SIG-M5 treated with dmso at 0.1 percent for 504 hours (cell line): ENCODE measurements around the gene SHLD1.
"Not testable (repeated sequence)": the region's sequence is repeated elsewhere in the genome, so short reads cannot be mapped to it uniquely, and the experiment has no call there.

ENCODE experiments used
- DNase-seq: peaks from one replicate; lab custom pipeline; 2025; ENCODE audit not compliant: unreplicated experiment; lab: John Stamatoyannopoulos, UW

Gene SHLD1

GRCh38 chr20:5780846-5781217 lies 30.6 kb downstream of the SHLD1 start:
- no peak for DNase-seq

GRCh38 chr20:5781367-5781766 lies 31.2 kb downstream of the SHLD1 start:
- not testable (repeated sequence) for DNase-seq

DNA sequence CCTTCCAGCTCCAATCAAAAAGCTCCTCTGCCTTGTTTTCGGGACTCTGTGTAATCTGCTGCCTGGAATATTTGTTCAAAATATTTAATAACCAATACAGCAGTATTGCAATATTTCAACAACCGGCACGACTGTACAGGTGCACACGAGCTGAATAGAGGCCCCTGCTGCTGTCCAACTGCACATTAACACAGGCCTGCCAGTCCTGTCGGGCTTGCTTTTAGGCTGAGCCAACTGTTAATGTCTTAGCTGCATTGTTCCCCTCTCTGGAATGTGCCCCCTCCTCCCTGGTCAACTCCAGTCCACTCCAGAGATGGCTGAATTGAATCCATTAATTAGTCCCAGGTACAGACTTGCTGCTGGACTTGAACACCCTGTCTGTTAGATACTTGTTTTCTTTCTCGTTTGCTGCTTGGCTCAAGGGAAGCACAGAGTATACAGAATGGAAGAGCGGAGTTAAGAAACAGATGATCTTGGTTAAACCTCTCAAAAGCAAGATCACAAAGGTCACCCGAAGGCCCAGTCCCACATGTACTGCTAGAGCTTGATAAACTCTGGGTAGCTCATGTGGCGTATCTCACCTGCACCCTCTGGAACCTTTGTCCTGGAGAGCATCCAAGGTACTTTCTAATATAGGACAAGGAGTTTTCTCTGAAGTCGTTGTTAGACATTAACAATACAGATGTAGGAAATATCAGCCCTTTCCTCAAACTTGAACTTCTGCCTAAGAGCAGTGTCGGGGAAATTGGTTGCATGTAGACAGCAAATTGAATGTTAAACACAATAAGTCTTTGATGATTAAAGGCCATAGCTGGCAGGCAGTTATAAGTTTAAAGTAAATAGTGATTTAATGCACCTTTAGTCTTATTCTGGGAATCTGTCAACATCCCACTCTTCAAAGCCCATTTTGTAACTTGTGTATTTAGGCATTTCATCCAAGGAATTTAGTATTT lies 31.9 kb downstream of the SHLD1 start:
- no peak for DNase-seq

DNA sequence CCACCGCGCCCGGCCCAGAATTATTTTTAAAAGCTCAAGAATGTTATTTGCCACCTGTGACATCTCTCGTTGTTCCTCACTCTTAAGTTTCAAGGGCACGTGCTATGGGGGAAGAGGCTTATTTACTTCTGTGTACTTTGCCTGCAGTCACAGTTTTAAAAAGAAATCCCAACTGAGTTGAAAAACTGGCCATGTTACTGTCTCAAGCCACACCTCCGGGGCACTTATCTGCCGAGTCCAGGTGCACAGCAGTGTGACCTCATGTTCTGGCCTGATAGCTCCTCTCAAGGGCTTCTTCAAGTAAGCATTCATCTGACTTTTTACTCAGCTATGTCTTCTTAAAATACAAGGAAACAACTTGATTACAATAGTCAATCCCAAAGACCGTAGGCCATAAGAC lies 34.5 kb downstream of the SHLD1 start:
- DNase-seq = no peak

- DNase-seq = no peak
Observed at GRCh38 chr20:5785146-5785545, 34.9 kb downstream of the SHLD1 start.

- DNase-seq = no peak
Observed at GRCh38 chr20:5786930-5787795, 37.0 kb downstream of the SHLD1 start.

DNA sequence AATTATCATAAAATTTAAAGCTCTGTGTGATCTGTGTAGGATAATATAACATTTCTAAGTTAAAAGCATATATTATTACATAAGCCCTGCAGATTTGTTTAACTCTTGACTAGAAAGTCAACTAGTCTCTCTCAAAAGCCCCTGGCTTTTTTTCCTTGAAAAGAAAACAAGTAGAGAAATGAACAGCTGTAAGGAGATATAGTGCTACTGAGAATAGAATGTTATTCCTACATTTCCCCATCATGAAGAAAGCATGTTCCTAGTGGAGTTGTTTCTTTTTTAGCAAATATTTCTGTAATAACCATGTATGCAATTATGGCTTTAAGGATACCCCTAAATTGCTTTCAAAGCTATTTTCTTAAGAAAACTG lies 37.6 kb downstream of the SHLD1 start:
- no peak for DNase-seq

DNA sequence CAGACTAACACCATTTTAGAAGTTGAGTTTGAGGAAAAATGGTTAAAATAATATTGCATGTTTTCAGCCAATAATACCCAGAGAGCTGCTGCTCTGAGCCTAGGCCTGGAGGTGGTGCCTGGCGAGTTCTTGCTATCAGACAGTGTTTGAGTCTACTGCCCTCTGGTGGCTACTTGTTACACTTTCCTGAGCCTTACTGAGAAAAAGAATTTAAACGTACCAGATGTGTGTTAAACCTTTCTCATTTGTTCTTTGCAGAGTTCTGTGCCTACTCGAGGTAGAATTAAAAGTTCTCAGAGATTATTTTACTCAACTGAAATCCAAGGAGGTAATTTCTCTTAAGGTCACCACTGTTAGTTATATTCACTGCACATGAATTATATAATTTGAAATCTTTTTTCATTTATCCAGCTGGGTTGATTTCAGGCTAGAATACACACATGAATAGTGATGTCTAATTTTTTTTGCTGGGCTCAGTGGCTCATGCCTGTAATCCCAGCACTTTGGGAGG lies 38.2 kb downstream of the SHLD1 start:
- DNase-seq = peak; percentile 95

DNA sequence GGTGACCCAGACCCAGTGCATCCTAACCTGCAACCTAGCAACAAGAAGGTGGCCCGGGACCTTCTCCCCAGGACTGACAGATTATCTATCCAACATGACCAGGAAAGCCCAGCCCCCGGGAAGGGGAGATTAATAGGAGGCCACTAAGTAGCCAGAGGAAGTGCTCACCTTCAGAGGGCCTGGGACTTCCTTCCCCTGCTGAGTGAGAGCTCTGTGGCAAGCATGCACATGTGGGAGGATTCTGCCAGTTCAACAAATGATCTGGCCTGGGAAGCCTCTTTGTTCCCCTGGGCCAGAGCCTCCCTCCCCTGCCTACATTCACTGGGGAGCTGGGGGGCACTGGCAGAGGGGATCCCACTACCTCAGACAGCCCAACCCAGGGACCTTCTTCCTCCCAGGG lies 39.6 kb downstream of the SHLD1 start:
- DNase-seq = no peak

DNA sequence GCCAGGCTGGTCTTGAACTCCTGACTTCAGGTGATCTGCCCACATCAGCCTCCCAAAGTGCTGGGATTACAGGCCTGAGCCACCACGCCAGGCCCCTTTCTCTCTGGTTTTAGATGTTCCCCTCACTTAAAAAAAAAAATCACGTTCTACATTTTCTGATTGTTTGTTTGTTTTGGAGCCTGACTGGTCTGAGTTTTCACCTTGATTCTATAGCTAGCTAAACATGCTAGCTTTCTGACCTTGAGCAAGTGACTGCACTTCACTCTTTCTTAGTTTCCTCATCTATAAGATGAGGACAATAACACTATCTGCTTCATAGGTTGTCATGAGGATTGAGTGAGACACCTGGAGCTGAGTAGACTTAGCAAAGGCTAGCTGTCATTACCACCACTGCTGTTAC lies 43.7 kb downstream of the SHLD1 start:
- DNase-seq = no peak

GRCh38 chr20:5796331-5797040 lies 46.3 kb downstream of the SHLD1 start:
- no peak for DNase-seq

DNA sequence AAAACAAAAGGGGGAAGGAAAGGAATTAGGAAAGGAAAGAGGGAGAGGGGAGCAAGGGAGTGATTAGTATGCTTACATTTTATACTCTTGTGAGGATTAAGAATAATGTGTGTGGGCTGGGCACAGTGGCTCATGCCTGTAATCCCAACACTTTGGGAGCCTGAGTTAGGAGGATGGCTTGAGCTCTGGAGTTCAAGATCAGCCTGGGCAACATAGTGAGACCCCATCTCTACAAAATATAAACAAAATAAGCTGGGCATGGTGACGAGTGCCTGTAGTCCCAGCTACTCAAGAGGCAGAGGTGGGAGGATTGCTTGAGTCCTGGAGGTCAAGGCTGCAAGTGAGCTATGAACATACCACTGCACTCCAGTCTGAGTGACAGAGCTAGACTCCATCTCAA lies 47.0 kb downstream of the SHLD1 start:
- no peak for DNase-seq

DNA sequence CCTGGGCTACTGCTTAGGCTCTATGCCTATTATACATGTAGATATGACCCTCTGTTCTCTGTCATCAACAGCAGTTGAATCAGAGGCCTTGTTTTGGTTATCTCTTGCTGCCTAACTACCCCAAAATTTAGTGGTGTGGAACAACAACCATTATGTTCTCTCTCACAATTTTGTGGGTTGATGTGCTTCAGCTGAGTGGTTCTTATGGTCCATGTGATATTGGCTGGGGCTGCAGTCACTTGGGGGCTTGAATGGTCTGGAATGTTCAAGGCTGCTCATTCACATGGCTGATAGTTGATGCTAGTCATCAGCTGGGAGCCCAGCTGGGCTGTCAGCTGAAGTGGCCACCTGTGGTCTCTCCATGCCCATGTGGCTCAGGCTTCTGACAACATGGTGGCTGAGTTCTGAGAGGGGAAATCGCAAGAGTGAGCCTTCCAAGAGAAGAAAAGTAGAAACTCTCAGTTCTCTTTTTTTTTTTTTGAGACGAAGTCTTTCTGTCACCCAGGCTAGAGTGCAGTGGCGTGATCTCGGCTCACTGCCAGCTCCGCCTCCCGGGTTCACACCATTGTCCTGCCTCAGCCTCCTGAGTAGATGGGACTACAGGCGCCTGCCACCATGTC lies 47.8 kb downstream of the SHLD1 start:
- peak; percentile 78 for DNase-seq

DNA sequence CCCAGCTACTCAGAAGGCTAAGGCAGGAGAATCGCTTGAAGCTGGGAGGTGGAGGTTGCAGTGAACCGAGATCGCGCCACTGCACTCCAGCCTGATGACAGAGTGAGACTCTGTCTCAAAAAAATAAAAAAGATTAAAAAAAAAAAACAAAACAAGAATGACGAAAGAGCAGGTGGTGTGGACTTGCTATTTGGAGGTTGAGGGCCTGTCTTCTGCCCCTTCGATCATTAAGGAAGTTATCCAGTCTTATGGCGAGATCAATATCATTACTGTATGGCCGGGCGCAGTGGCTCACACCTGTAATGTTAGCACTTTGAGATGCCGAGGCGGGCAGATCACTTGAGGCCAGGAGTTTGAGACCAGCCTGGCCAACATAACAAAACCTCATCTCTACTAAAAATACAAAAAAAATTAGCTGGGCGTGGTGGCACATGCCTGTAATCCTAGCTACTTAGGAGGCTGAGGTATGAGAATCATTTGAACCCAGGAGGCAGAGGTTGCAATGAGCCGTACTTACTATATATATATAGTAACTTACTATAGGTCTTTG lies 53.6 kb downstream of the SHLD1 start:
- not testable (repeated sequence) for DNase-seq

- no peak for DNase-seq
Observed at GRCh38 chr20:5806457-5807263, 56.5 kb downstream of the SHLD1 start.

- DNase-seq = no peak
Observed at GRCh38 chr20:5807431-5807830, 57.2 kb downstream of the SHLD1 start.

DNA sequence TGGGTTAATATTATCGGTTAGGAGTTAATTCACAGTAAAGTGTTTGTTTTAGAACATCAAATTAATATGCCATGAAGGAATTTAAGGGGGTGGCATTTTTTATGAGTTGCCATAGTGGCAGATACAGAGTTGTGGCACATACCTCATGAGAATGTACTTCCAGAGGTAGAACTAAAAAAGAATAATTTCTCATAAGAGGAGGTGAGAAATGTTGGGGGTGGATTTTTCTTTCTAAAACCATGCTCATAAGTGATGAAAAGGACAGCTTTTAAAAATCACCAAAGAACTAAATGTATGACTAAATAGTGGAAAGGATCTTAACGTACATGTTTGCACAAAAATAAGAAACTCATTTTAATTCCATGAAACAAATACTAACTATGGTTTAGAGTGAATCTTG lies 58.7 kb downstream of the SHLD1 start:
- DNase-seq = no peak

GRCh38 chr20:5809495-5809894 lies 59.3 kb downstream of the SHLD1 start:
- DNase-seq = no peak

GRCh38 chr20:5810800-5811422 lies 60.7 kb downstream of the SHLD1 start:
- DNase-seq = no peak
